Astrocyte of the spinal cord (primary cell): ENCODE results near the gene SEMA4G.

ENCODE experiments used
- DNase-seq: peaks from one replicate; pipeline ENCODE4 v3.0.0; 2011; ENCODE audit warnings: low read depth, low spot score
- H3K4me3 ChIP-seq: 2 replicates; pipeline ENCODE4 v1.5.1; 2011; ENCODE audit warnings: low read depth, mild to moderate bottlenecking, low read length, moderate library complexity
- in situ Hi-C: cut with HindIII; loops from 2 replicates; pipeline ENCODE4 v1.10.0; 2017; ENCODE audit warnings: low sequenced_read_pairs
- TF ChIP-seq, protein P1 (sequence below): IDR thresholded peaks from 2 replicates; pipeline ENCODE4 v1.5.1; 2012; ENCODE audit warnings: low read depth, mild to moderate bottlenecking, low read length, inconsistent platforms

SEMA4G gene

GRCh38 chr10:101011517-101012423, 42.5 kb downstream of the SEMA4G start:
- in situ Hi-C loops = no loop called here
- TF ChIP-seq, protein P1, sequence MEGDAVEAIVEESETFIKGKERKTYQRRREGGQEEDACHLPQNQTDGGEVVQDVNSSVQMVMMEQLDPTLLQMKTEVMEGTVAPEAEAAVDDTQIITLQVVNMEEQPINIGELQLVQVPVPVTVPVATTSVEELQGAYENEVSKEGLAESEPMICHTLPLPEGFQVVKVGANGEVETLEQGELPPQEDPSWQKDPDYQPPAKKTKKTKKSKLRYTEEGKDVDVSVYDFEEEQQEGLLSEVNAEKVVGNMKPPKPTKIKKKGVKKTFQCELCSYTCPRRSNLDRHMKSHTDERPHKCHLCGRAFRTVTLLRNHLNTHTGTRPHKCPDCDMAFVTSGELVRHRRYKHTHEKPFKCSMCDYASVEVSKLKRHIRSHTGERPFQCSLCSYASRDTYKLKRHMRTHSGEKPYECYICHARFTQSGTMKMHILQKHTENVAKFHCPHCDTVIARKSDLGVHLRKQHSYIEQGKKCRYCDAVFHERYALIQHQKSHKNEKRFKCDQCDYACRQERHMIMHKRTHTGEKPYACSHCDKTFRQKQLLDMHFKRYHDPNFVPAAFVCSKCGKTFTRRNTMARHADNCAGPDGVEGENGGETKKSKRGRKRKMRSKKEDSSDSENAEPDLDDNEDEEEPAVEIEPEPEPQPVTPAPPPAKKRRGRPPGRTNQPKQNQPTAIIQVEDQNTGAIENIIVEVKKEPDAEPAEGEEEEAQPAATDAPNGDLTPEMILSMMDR = peak; percentile 59
- H3K4me3 ChIP-seq = no peak overlapping the region

DNA sequence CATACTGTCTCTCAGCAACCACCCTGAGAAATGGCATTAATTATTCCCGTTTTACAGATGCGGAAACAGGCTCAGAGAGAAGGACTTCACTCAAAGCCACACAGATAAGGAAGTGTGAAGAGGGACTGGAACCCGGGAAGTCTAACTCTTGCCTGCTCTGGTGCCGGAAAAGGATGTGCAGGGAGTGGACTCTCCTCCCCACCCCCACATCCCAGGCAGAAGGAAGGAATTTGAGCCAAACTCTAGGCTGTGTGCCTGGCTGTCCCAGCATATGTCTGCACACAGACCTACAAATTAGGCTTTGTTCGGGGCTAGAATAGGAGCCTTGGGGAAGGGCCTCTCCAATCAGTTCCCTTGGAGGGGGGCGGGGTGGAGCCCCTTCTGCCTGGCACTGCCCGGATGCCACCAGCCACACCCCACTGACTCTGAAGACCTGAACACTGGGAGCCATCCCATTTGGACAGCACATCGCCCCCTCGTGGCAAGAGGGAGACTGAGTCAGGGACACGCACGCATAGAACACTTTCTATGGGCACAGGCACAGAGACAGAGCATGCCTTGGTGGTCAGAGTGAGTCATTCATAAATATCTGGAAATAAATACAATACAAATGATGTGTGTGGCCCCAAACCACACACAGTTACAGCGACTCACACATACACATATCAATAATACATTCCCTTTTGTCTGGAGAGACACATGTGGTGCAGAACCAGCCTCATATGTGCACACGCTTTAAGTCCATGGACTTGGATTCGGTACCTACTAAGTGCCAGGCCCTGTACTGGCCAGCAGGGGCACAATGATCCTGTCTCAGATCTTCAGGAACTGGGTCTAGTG, 43.4 kb downstream of the SEMA4G start:
- peak; percentile 94 for DNase-seq
- H3K4me3 ChIP-seq = no peak overlapping the region
- in situ Hi-C loops = no loop called here
- TF ChIP-seq, protein P1 = peak; percentile 78

More at GRCh38 chr10:101011517-101012423, 42.5 kb downstream of the SEMA4G start:
- DNase-seq = no peak

- TF ChIP-seq, protein P1 = no peak
- no peak overlapping the region for H3K4me3 ChIP-seq
- in situ Hi-C loops = no loop called here
- DNase-seq = no peak
Observed at GRCh38 chr10:101013365-101013825, 44.1 kb downstream of the SEMA4G start.

DNA sequence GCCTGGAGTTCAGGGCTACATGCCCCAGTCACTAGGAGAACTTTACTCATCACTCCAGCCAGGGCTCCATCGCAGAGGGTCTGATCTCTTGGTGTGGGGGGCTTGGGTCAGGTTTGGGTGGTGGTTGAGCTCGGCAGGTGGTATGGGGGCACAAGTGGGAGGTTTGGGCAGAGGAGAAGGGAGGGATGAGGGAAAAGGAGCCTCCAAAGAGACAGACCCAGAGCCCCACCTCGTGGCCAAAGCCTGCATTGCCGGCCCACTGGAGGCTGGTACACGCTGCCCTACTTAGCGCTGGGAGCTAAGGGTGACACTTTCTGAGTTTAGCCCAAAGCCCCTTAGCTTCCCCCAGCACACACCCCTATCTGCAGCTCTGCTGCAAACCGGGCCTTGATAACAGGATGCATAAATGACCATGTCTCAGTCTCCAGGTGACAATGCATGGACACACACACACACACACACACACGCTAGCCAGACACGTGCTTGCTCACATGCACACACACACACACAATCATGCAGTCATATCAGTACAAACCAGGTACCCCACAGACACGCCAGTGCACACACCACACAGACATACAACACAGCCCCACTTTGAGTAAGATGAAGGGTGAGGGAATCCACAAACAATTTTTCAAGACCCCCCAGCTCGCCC, 45.1 kb downstream of the SEMA4G start:
- peak; percentile 68 for DNase-seq
- TF ChIP-seq, protein P1 = peak; percentile 98
- H3K4me3 ChIP-seq = no peak overlapping the region
- in situ Hi-C loops = no loop called here

GRCh38 chr10:101014966-101015581, 45.8 kb downstream of the SEMA4G start:
- TF ChIP-seq, protein P1 = no peak
- in situ Hi-C loops = no loop called here
- H3K4me3 ChIP-seq = no peak overlapping the region
- peak; percentile 92 for DNase-seq

- TF ChIP-seq, protein P1 = no peak
- H3K4me3 ChIP-seq = no peak overlapping the region
- in situ Hi-C loops = no loop called here
- DNase-seq = no peak
Observed at GRCh38 chr10:101015582-101015973, 46.3 kb downstream of the SEMA4G start.
